Fibroblast of upper back skin (primary cell): ENCODE data around the gene RPGRIP1L.

Experiments
- DNase-seq: peaks from one replicate; pipeline ENCODE4 v3.0.0-alpha.2; 2013

The RPGRIP1L gene

GRCh38 chr16:53643474-53643873, 60.2 kb downstream of the RPGRIP1L start:
- no peak for DNase-seq

- peak; percentile 21 for DNase-seq
These were observed 61.6 kb downstream of the RPGRIP1L start for GRCh38 chr16:53642094-53642493.

- no peak for DNase-seq
These were observed 66.7 kb downstream of the RPGRIP1L start for GRCh38 chr16:53636978-53637377.

GRCh38 chr16:53632526-53632925, 71.1 kb downstream of the RPGRIP1L start:
- peak; percentile 32 for DNase-seq

- no peak for DNase-seq
These were observed 72.2 kb downstream of the RPGRIP1L start for GRCh38 chr16:53631236-53632025.

- no peak for DNase-seq
These were observed 73.9 kb downstream of the RPGRIP1L start for GRCh38 chr16:53629607-53630312.

- DNase-seq = no peak
These were observed 74.5 kb downstream of the RPGRIP1L start for GRCh38 chr16:53629151-53629550.

GRCh38 chr16:53626811-53627210, 76.8 kb downstream of the RPGRIP1L start:
- DNase-seq = peak; percentile 54

GRCh38 chr16:53626161-53626560, 77.5 kb downstream of the RPGRIP1L start:
- DNase-seq = no peak

GRCh38 chr16:53625221-53625620, 78.4 kb downstream of the RPGRIP1L start:
- no peak for DNase-seq

GRCh38 chr16:53622315-53622714, 81.3 kb downstream of the RPGRIP1L start:
- DNase-seq = no peak

GRCh38 chr16:53620476-53620875, 83.2 kb downstream of the RPGRIP1L start:
- DNase-seq = no peak

- no peak for DNase-seq
These were observed 84.4 kb downstream of the RPGRIP1L start for GRCh38 chr16:53619235-53619634.

- DNase-seq = no peak
These were observed 89.3 kb downstream of the RPGRIP1L start for GRCh38 chr16:53614346-53614745.

- no peak for DNase-seq
These were observed 91.7 kb downstream of the RPGRIP1L start for GRCh38 chr16:53612003-53612402.

- no peak for DNase-seq
These were observed 92.4 kb downstream of the RPGRIP1L start for GRCh38 chr16:53611179-53611696.

GRCh38 chr16:53609536-53609935, 94.1 kb downstream of the RPGRIP1L start:
- DNase-seq = no peak

- no peak for DNase-seq
These were observed 95.6 kb downstream of the RPGRIP1L start for GRCh38 chr16:53608094-53608493.

GRCh38 chr16:53605831-53606400, 97.7 kb downstream of the RPGRIP1L start:
- peak; percentile 44 for DNase-seq

GRCh38 chr16:53605356-53605755, 98.3 kb downstream of the RPGRIP1L start:
- DNase-seq = no peak

- DNase-seq = no peak
These were observed 101.7 kb downstream of the RPGRIP1L start for GRCh38 chr16:53601961-53602360.

- no peak for DNase-seq
These were observed 103.0 kb downstream of the RPGRIP1L start for GRCh38 chr16:53600616-53601015.

- peak; percentile 40 for DNase-seq
These were observed 103.5 kb downstream of the RPGRIP1L start for GRCh38 chr16:53600126-53600525.

- no peak for DNase-seq
These were observed 104.1 kb downstream of the RPGRIP1L start for GRCh38 chr16:53599548-53599947.
